GM19025 (cell line): ENCODE data around the gene SLC35E1.
"Not testable (repeated sequence)": the region's sequence is repeated elsewhere in the genome, so short reads cannot be mapped to it uniquely, and the experiment has no call there.

ENCODE experiments used
- ATAC-seq: cut with Tn5 transposase; IDR thresholded peaks from one replicate; pipeline ENCODE4 v1.9.1; 2021; ENCODE audit warnings: mild to moderate bottlenecking, low read depth, moderate library complexity; ENCODE audit not compliant: unreplicated experiment

SLC35E1 gene

DNA sequence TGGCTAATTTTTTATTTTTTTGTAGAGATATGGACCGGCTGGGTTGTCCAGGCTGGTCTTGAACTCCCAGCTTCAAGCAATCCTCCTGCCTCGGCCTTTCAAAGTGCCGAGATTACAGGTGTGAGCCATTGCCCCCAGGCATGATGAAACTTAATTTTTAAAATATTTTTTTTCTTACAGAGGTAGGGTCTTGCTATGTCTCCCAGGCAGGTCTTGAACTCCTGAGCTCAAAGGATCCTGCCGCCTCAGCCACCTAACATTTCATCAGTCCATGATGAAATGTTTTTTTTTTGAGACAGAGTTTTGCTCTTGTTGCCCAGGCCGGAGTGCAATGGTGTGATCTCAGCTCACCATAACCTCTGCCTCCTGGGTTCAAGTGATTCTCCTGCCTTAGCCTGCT lies 63.7 kb downstream of the SLC35E1 start:
- ATAC-seq, result no peak

DNA sequence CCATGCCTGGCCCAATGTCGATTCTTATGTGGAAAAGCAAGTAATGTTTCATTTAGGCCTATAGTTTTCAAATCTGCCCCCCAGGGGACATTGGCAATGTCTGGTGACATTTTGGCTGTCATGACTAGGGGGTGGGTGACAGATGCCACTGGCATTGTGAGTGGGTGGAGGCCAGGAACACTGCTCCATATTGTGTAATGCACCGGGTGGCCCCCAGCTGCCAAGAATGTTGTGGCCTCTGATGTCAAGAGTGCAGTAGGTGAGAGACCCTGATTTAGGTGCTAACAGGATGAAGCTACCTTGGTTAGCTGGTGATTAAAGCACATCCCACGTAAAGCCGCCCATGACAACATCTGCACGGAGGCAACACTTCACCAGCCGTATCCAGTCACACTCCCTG lies 65.3 kb downstream of the SLC35E1 start:
- ATAC-seq, result no peak

DNA sequence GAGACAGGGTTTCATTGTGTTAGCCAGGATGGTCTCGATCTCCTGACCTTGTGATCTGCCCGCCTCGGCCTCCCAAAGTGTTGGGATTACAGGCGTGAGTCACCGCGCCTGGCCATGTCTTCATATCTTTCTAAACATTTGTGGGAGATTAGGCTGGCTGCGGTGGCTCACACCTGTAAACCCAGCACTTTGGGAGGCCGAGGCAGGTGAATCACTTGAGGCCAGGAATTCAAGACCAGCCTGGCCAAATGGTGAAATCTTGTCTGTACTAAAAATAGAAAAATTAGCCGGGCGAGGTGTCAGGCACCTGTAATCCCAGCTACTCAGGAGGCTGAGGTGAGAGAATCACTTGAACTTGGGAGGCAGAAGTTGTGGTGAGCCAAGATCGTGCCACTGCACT lies 66.1 kb downstream of the SLC35E1 start:
- ATAC-seq, result not testable (repeated sequence)

- ATAC-seq, result no peak
These were observed 67.9 kb downstream of the SLC35E1 start for GRCh38 chr19:16504271-16504670.
